ENCODE results near the gene ZNF214. TPM values are rescaled to one million over a fixed set of nuclear protein-coding genes. Genes with fewer than 3 reads are reported as not detected.

Gene ZNF214
- total and polyA plus RNA-seq, 4 donors: 0.96 to 14.1 (median 2.9) TPM

- H3K36me3 ChIP-seq (ENCODE audit: control insufficient read depth in 4 of 4, insufficient read depth in 4 of 4, low read length in 4 of 4): peaks cover 0 to 24% (median 10%) of the 10 kb centered on the region in 4 donors
- no peak for DNase-seq
- H3K9ac ChIP-seq (ENCODE audit: insufficient read depth in 1 of 2, low read length in 2 of 2): no peak overlapping the region
- TF ChIP-seq, protein P1, sequence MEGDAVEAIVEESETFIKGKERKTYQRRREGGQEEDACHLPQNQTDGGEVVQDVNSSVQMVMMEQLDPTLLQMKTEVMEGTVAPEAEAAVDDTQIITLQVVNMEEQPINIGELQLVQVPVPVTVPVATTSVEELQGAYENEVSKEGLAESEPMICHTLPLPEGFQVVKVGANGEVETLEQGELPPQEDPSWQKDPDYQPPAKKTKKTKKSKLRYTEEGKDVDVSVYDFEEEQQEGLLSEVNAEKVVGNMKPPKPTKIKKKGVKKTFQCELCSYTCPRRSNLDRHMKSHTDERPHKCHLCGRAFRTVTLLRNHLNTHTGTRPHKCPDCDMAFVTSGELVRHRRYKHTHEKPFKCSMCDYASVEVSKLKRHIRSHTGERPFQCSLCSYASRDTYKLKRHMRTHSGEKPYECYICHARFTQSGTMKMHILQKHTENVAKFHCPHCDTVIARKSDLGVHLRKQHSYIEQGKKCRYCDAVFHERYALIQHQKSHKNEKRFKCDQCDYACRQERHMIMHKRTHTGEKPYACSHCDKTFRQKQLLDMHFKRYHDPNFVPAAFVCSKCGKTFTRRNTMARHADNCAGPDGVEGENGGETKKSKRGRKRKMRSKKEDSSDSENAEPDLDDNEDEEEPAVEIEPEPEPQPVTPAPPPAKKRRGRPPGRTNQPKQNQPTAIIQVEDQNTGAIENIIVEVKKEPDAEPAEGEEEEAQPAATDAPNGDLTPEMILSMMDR (IDR thresholded peaks at IDR 0.05; ENCODE audit: control extremely low read depth, extremely low read depth): no peak
- no peak for ATAC-seq (ENCODE audit: insufficient read depth, low FRiP score)
- no peak overlapping the region for H3K27ac ChIP-seq (ENCODE audit: low read depth in 1 of 2, low read length in 1 of 2)
- no peaks in the 10 kb centered on the region for H3K9me3 ChIP-seq (ENCODE audit: control insufficient read depth in 4 of 4, insufficient read depth in 3 of 4, low read length in 3 of 4)
- H3K27me3 ChIP-seq (ENCODE audit: control insufficient read depth in 3 of 3, insufficient read depth in 3 of 3, low read length in 2 of 3): no peaks in the 10 kb centered on the region
- WGBS, 2 donors: 42 to 52% methylated on average over 3 of the region's 3 CpGs
- H3K4me1 ChIP-seq (ENCODE audit: control insufficient read depth in 5 of 5, insufficient read depth in 5 of 5, low read length in 5 of 5): no peaks in the 10 kb centered on the region
- no peak overlapping the region for H3K4me3 ChIP-seq
Observed at GRCh38 chr11:7004482-7004881, 15.7 kb downstream of the ZNF214 start.

DNA sequence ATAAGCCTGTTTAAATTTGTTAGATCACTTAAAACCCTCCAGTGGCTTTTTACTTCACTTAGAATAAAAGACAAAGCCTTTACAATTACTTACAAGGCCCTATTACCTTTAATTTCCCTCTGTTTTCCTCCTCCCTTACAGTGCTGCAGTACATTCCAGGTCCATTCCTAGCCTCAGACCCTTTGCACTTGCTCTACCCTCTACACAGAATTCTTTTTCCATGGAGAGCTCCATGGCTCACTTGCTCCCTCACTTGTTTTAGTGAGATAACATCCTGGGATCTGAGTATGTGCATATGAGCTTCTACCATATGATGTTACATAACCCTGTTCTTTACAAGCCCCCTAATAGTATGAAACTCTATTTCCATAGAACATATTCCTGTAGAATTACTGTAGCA lies 24.4 kb downstream of the ZNF214 start:
- Histone ChIP-seq H3K4me3 (no peak overlapping the region), H3K27me3 (ENCODE audit: control insufficient read depth in 3 of 3, insufficient read depth in 3 of 3, low read length in 2 of 3) (no peaks in the 10 kb centered on the region), H3K36me3 (ENCODE audit: control insufficient read depth in 4 of 4, insufficient read depth in 4 of 4, low read length in 4 of 4) (peaks cover 0 to 11% (median 4%) of the 10 kb centered on the region in 4 donors), H3K9ac (ENCODE audit: insufficient read depth in 1 of 2, low read length in 2 of 2) (no peak overlapping the region), H3K27ac (ENCODE audit: low read depth in 1 of 2, low read length in 1 of 2) (no peak overlapping the region), H3K4me1 (ENCODE audit: control insufficient read depth in 5 of 5, insufficient read depth in 5 of 5, low read length in 5 of 5) (no peaks in the 10 kb centered on the region), H3K9me3 (ENCODE audit: control insufficient read depth in 4 of 4, insufficient read depth in 3 of 4, low read length in 3 of 4) (no peaks in the 10 kb centered on the region)
- TF ChIP-seq, protein P1 (IDR thresholded peaks at IDR 0.05; ENCODE audit: control extremely low read depth, extremely low read depth): no peak
- DNase-seq (no peak), ATAC-seq (ENCODE audit: insufficient read depth, low FRiP score) (no peak)

GRCh38 chr11:6992457-6993417 lies 27.4 kb downstream of the ZNF214 start:
- Histone ChIP-seq H3K36me3 (ENCODE audit: control insufficient read depth in 4 of 4, insufficient read depth in 4 of 4, low read length in 4 of 4) (no peaks in the 10 kb centered on the region), H3K27me3 (ENCODE audit: control insufficient read depth in 3 of 3, insufficient read depth in 3 of 3, low read length in 2 of 3) (no peaks in the 10 kb centered on the region), H3K27ac (ENCODE audit: low read depth in 1 of 2, low read length in 1 of 2) (no peak overlapping the region), H3K4me3 (no peak overlapping the region), H3K9ac (ENCODE audit: insufficient read depth in 1 of 2, low read length in 2 of 2) (no peak overlapping the region), H3K4me1 (ENCODE audit: control insufficient read depth in 5 of 5, insufficient read depth in 5 of 5, low read length in 5 of 5) (no peaks in the 10 kb centered on the region), H3K9me3 (ENCODE audit: control insufficient read depth in 4 of 4, insufficient read depth in 3 of 4, low read length in 3 of 4) (no peaks in the 10 kb centered on the region)
- ATAC-seq (ENCODE audit: insufficient read depth, low FRiP score): no peak
- DNase-seq: peak in 1 of 3 donors; percentile 6
- 54 to 73% methylated on average over 11 of the region's 11 CpGs for WGBS, 2 donors
- TF ChIP-seq, protein P1 (IDR thresholded peaks at IDR 0.05; ENCODE audit: control extremely low read depth, extremely low read depth): no peak
